ENCODE measurements around the gene NDRG3.
"Not testable (repeated sequence)": the region's sequence is repeated elsewhere in the genome, so short reads cannot be mapped to it uniquely, and the experiment has no call there.

Gene NDRG3

GRCh38 chr20:36760647-36761046 lies 14.8 kb upstream of the NDRG3 start:
- DNase-seq (ENCODE audit: low read depth in 3 of 3): no peak

DNA sequence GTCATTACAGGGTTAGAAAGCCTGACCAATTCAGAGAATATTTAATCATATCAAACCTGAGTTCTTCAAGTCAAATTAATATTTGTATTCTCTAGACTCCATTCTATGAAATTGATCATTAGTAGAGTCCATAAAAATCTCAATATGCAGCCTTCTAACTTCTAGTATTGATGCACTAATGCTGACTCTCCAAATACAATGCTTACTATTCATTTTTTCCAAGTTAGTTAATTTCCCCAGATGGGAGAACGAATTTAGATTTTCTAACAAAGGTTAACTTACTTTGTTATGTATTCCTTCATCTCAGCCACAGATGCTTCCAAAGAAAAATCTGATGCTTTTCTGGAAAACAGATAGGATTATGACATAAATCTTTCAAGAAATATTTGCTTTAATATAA lies 12.4 kb upstream of the NDRG3 start:
- no peak for DNase-seq (ENCODE audit: low read depth in 3 of 3)

GRCh38 chr20:36756496-36756895 lies 10.6 kb upstream of the NDRG3 start:
- DNase-seq (ENCODE audit: low read depth in 3 of 3): no peak

GRCh38 chr20:36754656-36755222 lies 8.8 kb upstream of the NDRG3 start:
- peak in 1 of 3 experiments; percentile 7 for DNase-seq (ENCODE audit: low read depth in 3 of 3)

GRCh38 chr20:36752582-36752981 lies 6.7 kb upstream of the NDRG3 start:
- DNase-seq (ENCODE audit: low read depth in 3 of 3): no peak

- peak; percentile 3 to 30 (median 12) for DNase-seq (ENCODE audit: low read depth in 3 of 3)
These were observed 510 bp downstream of the NDRG3 start for GRCh38 chr20:36745234-36745926.

- no peak for DNase-seq (ENCODE audit: low read depth in 3 of 3)
These were observed 1.1 kb downstream of the NDRG3 start for GRCh38 chr20:36744764-36745191.

DNA sequence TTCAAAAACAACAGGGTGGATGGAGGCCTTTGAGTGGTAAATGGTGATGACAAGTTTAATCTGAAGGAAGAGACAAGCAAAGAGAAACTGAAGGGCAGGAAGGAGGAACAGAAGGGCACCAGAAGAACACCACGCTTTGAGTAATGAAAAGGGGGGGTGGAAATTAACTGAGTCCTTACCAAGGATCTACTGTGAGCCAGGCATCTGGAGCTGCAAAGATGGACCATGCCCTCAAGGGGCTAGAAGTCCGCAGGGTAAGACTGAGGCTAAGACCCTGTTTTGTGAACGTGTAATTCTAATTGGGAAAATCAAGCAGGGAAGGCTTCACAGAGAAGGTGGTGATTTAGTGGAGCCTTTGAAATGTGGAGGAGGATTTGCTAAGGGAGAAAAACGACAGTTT lies 1.6 kb downstream of the NDRG3 start:
- DNase-seq (ENCODE audit: low read depth in 3 of 3): no peak

GRCh38 chr20:36742558-36742957 lies 3.3 kb downstream of the NDRG3 start:
- no peak for DNase-seq (ENCODE audit: low read depth in 3 of 3)

DNA sequence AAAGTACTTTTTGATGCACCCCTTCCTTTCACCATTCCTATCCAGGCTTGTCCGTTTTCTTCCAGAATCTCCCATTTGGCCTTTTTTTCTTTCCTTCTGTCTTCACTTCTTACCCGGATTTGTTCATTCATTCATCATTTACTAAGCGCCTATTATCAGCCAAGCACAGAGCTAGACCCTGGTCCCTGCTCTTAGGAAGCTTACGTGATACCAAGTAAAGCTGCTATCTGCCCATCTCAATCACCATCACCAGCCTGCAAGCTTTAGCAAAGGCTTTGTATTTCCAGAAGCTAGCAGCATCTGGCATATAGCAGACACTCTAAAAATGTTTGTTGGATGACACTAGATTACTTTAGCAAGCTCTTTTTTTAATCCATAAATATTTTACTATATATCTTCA lies 4.8 kb downstream of the NDRG3 start:
- DNase-seq (ENCODE audit: low read depth in 3 of 3): no peak

- no peak for DNase-seq (ENCODE audit: low read depth in 3 of 3)
These were observed 8.7 kb downstream of the NDRG3 start for GRCh38 chr20:36737183-36737499.

DNA sequence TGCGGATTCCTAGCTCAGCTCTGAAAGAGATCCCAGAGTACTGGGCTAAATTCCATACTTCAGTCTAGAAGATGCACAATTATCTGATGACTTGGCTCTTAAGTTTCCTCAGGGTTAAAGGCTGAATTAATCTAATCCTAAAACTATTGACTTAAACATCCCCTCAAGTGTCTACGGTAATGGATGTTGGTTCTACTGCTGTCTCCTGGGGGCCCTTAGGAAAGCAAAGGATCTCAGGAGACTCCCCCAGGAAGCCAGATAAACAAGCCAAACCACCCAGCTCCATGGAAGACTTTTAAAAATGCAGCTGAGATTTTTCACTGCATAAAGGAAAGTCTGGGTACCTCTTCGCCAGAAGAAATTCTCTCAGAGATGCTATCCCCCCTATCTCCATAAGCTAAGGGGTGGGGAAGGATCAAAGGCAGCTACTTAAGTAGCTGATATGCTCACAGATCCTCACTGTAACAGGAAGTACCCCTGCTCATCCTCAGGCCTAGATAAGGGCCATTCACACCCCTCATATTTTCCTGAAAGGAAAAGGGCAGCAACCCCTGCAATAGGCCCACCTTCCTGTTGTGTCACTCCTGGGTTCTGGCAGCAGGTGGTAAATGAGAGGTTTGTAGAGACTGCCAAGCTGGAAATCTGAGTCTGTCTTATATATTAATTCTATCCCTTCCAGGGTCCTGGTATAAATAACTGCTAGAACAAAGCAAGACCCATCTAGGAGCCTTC lies 9.3 kb downstream of the NDRG3 start:
- no peak for DNase-seq (ENCODE audit: low read depth in 3 of 3)

DNA sequence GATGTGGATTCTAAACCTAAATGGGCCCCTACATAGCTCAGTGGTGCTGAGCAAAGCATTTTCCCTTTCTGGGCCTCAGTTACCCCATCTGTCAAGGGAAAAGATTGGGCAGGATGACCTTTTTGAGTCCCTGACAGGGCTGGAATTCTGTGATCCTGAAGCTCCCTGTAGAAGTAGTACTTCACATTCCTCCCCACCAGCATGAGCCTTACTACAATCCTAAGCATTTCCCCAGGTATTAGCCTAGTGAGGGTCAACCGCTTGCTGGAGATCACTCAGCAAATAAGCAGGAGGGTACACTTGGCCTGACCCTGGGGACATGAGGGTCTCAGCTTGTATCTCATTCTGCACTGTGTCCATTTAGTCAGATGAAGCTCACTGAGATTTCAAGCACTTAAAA lies 13.4 kb downstream of the NDRG3 start:
- no peak for DNase-seq (ENCODE audit: low read depth in 3 of 3)

DNA sequence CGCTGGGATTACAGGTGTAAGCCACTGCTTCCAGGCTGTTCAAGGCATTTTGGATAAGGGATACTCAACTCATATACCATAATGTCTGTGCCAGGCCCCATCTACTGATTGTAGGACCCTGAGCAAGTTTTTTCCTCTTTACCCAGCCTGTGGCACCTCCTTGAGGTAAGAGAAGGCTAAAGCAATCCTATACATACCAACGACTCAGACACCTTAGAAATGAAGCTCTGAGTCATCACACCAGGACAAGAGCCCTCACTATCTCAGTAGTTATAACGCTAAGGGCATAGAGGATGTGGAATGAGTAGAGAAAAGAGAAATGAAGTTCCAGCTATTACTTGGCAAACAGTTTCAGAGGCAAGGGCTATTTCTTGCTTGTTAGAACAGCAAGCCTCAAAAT lies 16.9 kb downstream of the NDRG3 start:
- DNase-seq (ENCODE audit: low read depth in 3 of 3): no peak

DNA sequence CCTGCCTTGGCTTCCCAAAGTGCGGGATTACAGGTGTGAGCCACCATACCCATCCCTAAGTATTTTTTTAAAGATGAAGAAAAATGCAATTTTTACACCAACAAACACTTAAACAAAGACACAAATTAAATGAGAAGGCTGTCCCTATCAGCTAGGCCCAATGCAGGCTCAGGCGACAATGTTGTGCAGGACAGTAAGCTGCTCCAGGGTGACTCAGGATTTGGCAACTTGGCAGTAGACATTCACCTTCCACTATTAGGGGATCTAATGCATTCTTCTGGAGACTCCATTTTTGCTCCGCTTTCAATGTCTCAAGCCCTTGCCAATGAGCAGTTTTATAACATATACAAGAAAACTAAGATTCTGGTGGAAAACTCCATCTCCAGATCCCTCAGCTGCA lies 19.7 kb downstream of the NDRG3 start:
- no peak for DNase-seq (ENCODE audit: low read depth in 3 of 3)

GRCh38 chr20:36720510-36720909 lies 25.4 kb downstream of the NDRG3 start:
- no peak for DNase-seq (ENCODE audit: low read depth in 3 of 3)

DNA sequence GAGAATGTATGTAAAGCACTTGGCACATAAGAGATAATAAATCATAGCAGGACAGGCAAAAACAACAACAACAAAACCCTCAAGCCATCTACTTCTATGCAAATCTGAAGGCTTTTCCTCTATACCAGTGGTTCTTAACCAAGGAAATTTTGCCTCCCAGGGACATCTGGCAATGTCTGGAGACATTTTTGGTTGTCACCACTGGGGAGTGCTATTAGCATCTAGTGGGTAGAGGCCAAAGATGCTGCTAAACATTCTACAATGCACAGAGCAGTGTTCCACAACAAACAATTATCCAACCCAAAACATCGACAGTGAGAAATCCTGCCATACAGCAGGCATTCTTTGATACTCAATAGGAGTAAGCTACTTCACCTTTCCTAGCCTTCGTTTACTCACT lies 28.2 kb downstream of the NDRG3 start:
- no peak for DNase-seq (ENCODE audit: low read depth in 3 of 3)

- no peak for DNase-seq (ENCODE audit: low read depth in 3 of 3)
These were observed 28.9 kb downstream of the NDRG3 start for GRCh38 chr20:36717021-36717420.

GRCh38 chr20:36712775-36713174 lies 33.1 kb downstream of the NDRG3 start:
- no peak for DNase-seq (ENCODE audit: low read depth in 3 of 3)

- DNase-seq (ENCODE audit: low read depth in 3 of 3): no peak
These were observed 36.8 kb downstream of the NDRG3 start for GRCh38 chr20:36709126-36709525.

DNA sequence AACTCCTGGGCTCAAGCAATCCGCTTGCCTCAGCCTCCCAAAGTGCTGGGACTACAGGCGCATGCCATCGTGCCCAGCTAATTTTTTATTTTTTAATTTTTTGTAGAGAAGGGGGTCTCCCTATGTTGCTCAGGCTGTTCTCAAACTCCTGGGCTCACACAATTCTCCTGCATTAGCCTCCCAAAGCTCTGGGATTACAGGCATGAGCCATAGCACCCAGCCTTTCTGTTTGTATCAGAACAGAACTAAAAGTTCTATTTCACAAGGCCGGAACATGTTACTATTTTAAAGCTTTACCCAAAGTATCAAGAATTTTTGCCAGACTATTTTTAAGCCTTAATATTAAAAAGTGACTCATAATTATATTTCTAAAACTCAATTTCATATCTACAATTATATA lies 42.4 kb downstream of the NDRG3 start:
- DNase-seq (ENCODE audit: low read depth in 3 of 3): no peak

GRCh38 chr20:36700438-36700837 lies 45.5 kb downstream of the NDRG3 start:
- DNase-seq (ENCODE audit: low read depth in 3 of 3): no peak

GRCh38 chr20:36695467-36695866 lies 50.4 kb downstream of the NDRG3 start:
- DNase-seq (ENCODE audit: low read depth in 3 of 3): not testable (repeated sequence)

Data from stimulated activated CD4-positive, alpha-beta T cell treated with anti-CD3 and anti-CD28 coated beads, TNF-alpha, amount 100 ng/mL, for 4 hours (primary cell).